Small intestine (tissue), 7 donors: ENCODE results near the gene PC. TPM values are rescaled to one million over a fixed set of nuclear protein-coding genes. Genes with fewer than 3 reads are reported as not detected.
"Not testable (repeated sequence)": the region's sequence is repeated elsewhere in the genome, so short reads cannot be mapped to it uniquely, and the experiment has no call there.

Experiments
- DNase-seq, 2 donors: peaks; one replicate each; pipeline versions ENCODE4 v3.0.0 to v3.0.0-alpha.2; 2013
- FAIRE-seq: peaks from 2 replicates; lab custom pipeline; 2012; peaks lifted over from hg19 to GRCh38; lab: Jason Lieb, UNC
- H3K27ac ChIP-seq, 3 donors: one replicate each; pipeline ENCODE4 v1.5.1; 2013; ENCODE audit warnings: low read length in 2 of 3, mild to moderate bottlenecking in 2 of 3, control low read depth in 1 of 3, inconsistent platforms in 1 of 3, low read depth in 1 of 3, moderate library complexity in 1 of 3
- H3K27me3 ChIP-seq, 3 donors: one replicate each; pipeline ENCODE4 v1.6.1; 2013; ENCODE audit warnings: low read length in 3 of 3, inconsistent platforms in 1 of 3; ENCODE audit not compliant: control insufficient read depth in 3 of 3, insufficient read depth in 3 of 3
- H3K36me3 ChIP-seq, 3 donors: one replicate each; pipeline ENCODE4 v1.6.1; 2013; ENCODE audit warnings: low read length in 3 of 3, inconsistent platforms in 1 of 3, low read depth in 1 of 3, mild to moderate bottlenecking in 1 of 3, moderate library complexity in 1 of 3; ENCODE audit not compliant: control insufficient read depth in 3 of 3, insufficient read depth in 2 of 3
- H3K4me1 ChIP-seq, 3 donors: one replicate each; pipeline ENCODE4 v1.6.1; 2013; ENCODE audit warnings: low read length in 2 of 3, inconsistent platforms in 1 of 3, low read depth in 1 of 3, mild to moderate bottlenecking in 1 of 3, moderate library complexity in 1 of 3; ENCODE audit not compliant: control insufficient read depth in 3 of 3, insufficient read depth in 2 of 3
- H3K4me3 ChIP-seq, 3 donors: one replicate each; pipeline ENCODE4 v1.5.1; 2013; ENCODE audit warnings: low read length in 3 of 3, control low read depth in 1 of 3, inconsistent platforms in 1 of 3, low read depth in 1 of 3, mild to moderate bottlenecking in 1 of 3, moderate library complexity in 1 of 3
- H3K9me3 ChIP-seq, 2 donors: one replicate each; pipeline ENCODE4 v1.6.1; 2013; ENCODE audit warnings: low read depth in 1 of 2, low read length in 1 of 2; ENCODE audit not compliant: control insufficient read depth in 2 of 2, insufficient read depth in 1 of 2
- WGBS, 3 donors: extraction: QIAGEN DNeasy Blood & Tissue Kit; methylation state at CpG; one replicate each; pipeline ENCODE4 v1.1.7; 2013; 5-methylcytosine and 5-hydroxymethylcytosine counted together
- polyA plus RNA-seq, 4 donors: library from polyadenylated mRNA; stranded (reverse) in 3 of 4; unstranded in 1 of 4; fragments of 200-250 nt in 3 of 4; fragments of 120-200 nt in 1 of 4; gene quantifications; one replicate each; pipeline versions ENCODE4 v1.2.1 to v1.2.3, GENCODE V29; 2013
- donor health status: healthy with polysubstance abuse.
- donor health status: control.
- donor health status: control.
- donor health status: Bipolar disorder and iron deficiency.
- donor health status: healthy.

The PC gene
- polyA plus RNA-seq, 4 donors = 19.9 to 89.5 (median 46.6) TPM

DNA sequence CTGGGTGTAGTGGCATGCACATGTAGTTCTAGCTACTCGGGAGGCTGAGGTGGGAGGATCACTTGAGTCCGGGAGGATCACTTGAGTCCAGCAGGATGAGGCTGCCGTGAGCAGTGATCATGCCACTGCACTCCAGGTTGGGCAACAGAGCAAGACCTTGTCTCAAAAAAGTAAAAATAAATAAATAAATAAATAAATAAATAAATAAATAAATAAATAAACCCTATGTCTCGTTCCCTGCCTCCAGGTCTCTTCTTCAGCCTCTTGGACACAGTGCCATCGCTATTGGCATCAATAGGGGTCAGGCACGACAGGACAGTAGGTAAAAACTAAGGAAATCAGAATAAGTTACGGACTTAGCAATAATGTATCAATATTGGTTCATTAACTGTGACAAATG lies 41.4 kb upstream of the PC start:
- peaks cover 0 to 1% (median 0%) of the 10 kb centered on the region in 3 donors for H3K27me3 ChIP-seq
- FAIRE-seq = no peak
- WGBS, 3 donors = 85 to 89% (median 86%) methylated on average over 7 of the region's 7 CpGs

DNA sequence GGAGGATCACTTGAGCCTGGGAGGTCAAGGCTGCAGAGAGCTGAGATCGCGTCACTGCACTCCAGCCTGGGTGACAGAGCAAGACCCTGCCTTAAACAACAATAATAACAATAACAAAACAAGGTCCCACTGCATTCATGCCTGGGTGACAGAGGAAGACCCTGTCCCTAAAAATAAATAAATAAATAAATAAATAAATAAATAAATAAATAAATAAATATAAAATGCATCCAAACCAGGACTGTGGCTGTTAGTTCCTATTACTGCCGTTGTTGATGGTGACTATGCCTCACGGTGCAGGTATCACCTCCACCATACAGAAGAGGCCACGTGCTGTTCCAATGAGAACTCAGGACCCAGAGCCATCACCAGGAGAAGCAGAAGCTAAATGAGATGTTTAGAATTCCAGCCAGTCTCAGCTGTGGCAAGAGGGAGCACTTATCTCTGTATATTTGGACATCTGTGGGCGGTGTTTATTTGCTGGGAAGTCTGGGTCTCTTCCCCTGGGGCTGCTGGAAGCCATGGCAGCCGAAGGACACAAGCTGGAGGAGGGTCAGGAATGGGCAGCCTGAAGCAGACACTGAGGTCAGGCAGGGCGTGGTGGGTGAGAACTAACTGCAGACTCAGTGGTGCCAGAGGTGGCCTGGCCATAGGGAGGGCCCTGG lies 38.6 kb upstream of the PC start:
- no peak for FAIRE-seq

More for the DNA sequence above, 41.4 kb upstream of the PC start:
- H3K9me3 ChIP-seq = no peaks in the 10 kb centered on the region
- H3K4me3 ChIP-seq = no peak overlapping the region
- H3K27ac ChIP-seq = no peak overlapping the region
- DNase-seq = no peak
- H3K4me1 ChIP-seq = no peaks in the 10 kb centered on the region
- no peaks in the 10 kb centered on the region for H3K36me3 ChIP-seq

DNA sequence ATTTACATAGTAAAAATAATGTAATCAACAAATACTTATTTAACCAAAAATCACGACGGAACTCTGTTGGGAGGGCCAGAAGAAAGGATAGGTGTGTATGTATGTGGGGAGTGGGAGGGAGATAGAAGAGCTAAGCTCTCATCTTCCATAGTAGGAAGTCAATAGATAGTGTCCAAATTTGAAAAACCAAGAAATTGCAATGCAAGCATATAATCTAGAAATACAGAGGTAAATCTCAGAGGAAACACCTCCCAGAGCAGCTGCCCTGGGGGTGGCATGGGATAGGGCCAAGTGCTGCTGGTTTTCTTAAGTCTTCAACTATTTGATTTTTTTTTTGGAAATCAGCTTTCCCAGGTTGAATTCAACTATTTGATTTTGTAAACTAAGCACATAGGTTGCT lies 33.9 kb upstream of the PC start:
- H3K36me3 ChIP-seq = no peaks in the 10 kb centered on the region
- DNase-seq = no peak
- H3K4me1 ChIP-seq = no peaks in the 10 kb centered on the region
- WGBS, 3 donors = 53 to 60% (median 54%) methylated on average over 2 of the region's 2 CpGs
- H3K27me3 ChIP-seq = no peaks in the 10 kb centered on the region
- no peak for FAIRE-seq
- H3K9me3 ChIP-seq = no peaks in the 10 kb centered on the region
- H3K4me3 ChIP-seq = no peak overlapping the region
- no peak overlapping the region for H3K27ac ChIP-seq

More for the DNA sequence above, 38.6 kb upstream of the PC start:
- DNase-seq = no peak
- Histone ChIP-seq H3K4me1 (no peaks in the 10 kb centered on the region), H3K4me3 (no peak overlapping the region), H3K36me3 (no peaks in the 10 kb centered on the region), H3K27ac (no peak overlapping the region), H3K9me3 (no peaks in the 10 kb centered on the region), H3K27me3 (peaks cover 0 to 1% (median 0%) of the 10 kb centered on the region in 3 donors)
- 55 to 73% (median 68%) methylated on average over 8 of the region's 8 CpGs for WGBS, 3 donors

DNA sequence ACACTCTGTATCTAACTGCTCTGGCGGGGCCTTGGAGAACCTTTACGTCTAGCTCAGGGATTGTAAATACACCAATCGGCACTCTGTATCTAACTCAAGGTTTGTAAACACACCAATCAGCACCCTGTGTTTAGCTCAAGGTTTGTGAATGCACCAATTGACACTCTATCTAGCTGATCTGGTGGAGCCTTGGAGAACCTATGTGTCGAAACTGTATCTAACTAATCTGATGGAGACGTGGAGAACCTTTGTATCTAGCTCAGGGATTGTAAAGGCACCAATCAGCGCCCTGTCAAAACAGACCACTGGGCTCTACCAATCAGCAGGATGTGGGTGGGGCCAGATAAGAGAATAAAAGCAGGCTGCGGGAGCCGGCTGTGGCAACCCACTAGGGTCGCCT lies 31.2 kb upstream of the PC start:
- DNase-seq, H3K4me3 ChIP-seq, H3K27ac ChIP-seq, H3K27me3 ChIP-seq, H3K9me3 ChIP-seq, FAIRE-seq, H3K36me3 ChIP-seq, H3K4me1 ChIP-seq: not testable (repeated sequence)
- WGBS, 3 donors = 43 to 79% (median 52%) methylated on average over 9 of the region's 9 CpGs

DNA sequence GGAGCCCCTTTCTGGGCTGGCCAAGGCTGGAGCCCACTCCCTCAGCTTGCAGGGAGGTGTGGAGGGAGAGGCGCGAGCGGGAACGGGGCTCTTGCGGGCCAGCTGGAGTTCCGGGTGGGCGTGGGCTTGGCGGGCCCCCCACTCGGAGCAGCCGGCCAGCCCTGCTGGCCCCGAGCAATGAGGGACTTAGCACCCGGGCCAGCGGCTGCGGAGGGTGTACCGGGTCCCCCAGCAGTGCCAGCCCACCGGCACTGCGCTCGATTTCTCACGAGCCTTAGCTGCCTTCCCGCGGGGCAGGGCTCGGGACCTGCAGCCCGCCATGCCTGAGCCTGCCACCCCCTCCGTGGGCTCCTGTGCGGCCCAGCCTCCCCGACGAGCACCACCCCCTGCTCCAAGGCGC lies 30.6 kb upstream of the PC start:
- H3K27ac ChIP-seq, FAIRE-seq, H3K4me1 ChIP-seq, H3K27me3 ChIP-seq, H3K9me3 ChIP-seq, DNase-seq, H3K36me3 ChIP-seq, H3K4me3 ChIP-seq: not testable (repeated sequence)
- WGBS, 3 donors = 92 to 93% (median 92%) methylated on average over 25 to 28 of the region's 28 CpGs

DNA sequence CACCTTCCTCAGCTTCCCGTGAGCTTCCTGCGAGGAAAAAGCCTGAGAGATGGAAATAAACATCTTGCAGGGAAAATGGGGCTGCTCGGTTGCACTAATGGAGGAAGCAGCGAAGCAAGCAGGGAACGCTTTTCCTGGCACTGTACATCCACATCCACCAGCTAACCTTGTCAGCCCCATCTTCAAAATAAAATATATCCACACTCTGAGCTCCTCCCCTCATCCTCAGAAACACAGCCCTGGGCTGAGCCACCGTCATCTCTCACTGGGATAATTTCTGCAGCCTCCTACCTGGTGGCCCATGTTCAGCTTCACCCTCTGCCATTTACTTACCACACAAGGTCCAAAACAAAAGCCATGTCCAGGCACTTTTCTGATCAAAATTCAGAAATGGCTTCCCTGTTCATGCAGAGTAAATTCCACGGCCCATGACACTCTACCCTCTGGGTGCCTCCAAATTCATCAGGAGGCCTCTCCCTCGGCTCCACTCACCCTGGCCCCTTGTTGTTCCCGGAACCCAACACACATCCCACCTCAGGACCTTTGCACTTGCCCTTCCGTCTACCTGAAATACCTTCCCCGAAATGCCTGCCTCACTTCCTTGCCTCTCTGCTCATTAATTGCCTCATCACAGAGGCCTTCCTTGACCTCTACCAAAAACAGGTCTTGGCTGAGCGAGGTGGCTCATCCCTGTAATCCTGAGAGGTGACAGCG lies 29.9 kb upstream of the PC start:
- no peak overlapping the region for H3K27ac ChIP-seq
- H3K27me3 ChIP-seq = no peaks in the 10 kb centered on the region
- peaks cover 0 to 2% of the 10 kb centered on the region in 2 donors for H3K9me3 ChIP-seq
- DNase-seq = no peak
- no peak overlapping the region for H3K4me3 ChIP-seq
- no peak for FAIRE-seq
- no peaks in the 10 kb centered on the region for H3K36me3 ChIP-seq
- H3K4me1 ChIP-seq = no peaks in the 10 kb centered on the region
- 80 to 86% (median 82%) methylated on average over 13 of the region's 13 CpGs for WGBS, 3 donors

DNA sequence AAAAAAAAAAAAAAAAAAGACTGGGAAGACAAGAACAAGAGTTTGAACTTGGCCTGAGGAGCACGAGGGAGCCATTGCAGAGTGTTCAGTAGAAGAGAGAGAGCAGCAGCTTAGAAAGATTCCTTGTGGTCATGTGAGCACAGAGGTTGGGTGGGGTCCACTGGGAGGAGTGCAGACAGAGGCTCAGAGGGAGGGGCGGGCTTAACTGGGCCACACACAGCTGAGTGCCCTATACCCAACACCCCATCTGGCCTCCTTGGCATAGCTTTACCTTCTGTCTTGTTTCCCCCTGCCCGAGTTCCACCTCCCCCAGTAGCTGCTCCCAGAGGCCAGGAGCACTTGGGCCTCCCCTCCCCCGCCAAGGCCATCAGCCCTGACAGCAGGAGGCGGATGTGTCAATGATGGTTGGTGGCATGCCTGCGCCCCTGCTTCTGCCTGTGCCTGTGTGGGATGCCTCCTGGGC lies 29.0 kb upstream of the PC start:
- Histone ChIP-seq H3K9me3 (peaks cover 0 to 2% of the 10 kb centered on the region in 2 donors), H3K4me3 (no peak overlapping the region), H3K4me1 (peaks cover 0 to 1% (median 0%) of the 10 kb centered on the region in 3 donors), H3K27me3 (no peaks in the 10 kb centered on the region), H3K27ac (no peak overlapping the region), H3K36me3 (no peaks in the 10 kb centered on the region)
- FAIRE-seq = no peak
- no peak for DNase-seq
- 75 to 85% (median 75%) methylated on average over 5 to 6 of the region's 6 CpGs for WGBS, 3 donors

DNA sequence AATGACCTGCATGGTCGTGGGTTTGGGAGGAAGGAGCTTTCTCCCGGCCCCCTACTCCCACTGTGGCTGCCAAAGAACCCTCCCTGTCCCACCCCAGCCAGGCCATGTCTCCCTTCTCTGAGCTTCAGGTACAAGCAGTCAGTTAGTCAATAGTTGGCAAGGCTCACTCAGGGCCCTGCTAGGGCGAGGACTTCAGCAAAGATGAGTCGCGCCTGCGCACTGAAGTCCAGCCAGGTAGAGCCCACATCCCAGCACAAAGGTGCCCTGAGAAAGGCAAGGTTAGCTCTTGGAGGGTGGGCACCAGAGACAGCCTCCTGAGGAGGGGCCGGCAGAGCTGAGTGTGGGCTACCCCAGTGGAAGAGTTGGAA lies 28.0 kb upstream of the PC start:
- Histone ChIP-seq H3K4me1 (peaks cover 0 to 3% (median 0%) of the 10 kb centered on the region in 3 donors), H3K4me3 (no peak overlapping the region), H3K9me3 (peaks cover 0 to 2% of the 10 kb centered on the region in 2 donors), H3K27ac (no peak overlapping the region), H3K36me3 (no peaks in the 10 kb centered on the region), H3K27me3 (no peaks in the 10 kb centered on the region)
- FAIRE-seq (no peak), DNase-seq (no peak)
- WGBS, 3 donors = 80 to 86% (median 83%) methylated on average over 7 of the region's 7 CpGs
